Vagina (tissue), 2 donors: ENCODE measurements around the gene MALRD1.

Experiments
- CTCF ChIP-seq, 3 experiments: fragments of 450-650 bp in 2 of 3; fragments of 200-600 bp in 1 of 3; sonication (generic) in 1 of 3; IDR thresholded peaks; one replicate each; pipeline ENCODE4 v1.5.1; 2017 to 2019; ENCODE audit warnings: antibody characterized with exemption in 3 of 3, mild to moderate bottlenecking in 2 of 3, moderate library complexity in 2 of 3
- POLR2A ChIP-seq, 2 donors: fragments of 450-650 bp; IDR thresholded peaks; one replicate each; pipeline ENCODE4 v1.6.1; 2017; ENCODE audit warnings: antibody characterized with exemption in 2 of 2, mild to moderate bottlenecking in 2 of 2, moderate library complexity in 2 of 2
- POLR2AphosphoS5 ChIP-seq, 2 donors: sonication (generic); formaldehyde crosslinking; IDR thresholded peaks; one replicate each; pipeline ENCODE4 v1.9.0; 2017; ENCODE audit warnings: antibody characterized with exemption in 2 of 2, mild to moderate bottlenecking in 2 of 2, low read depth in 1 of 2; ENCODE audit not compliant: insufficient read depth in 1 of 2

DNA sequence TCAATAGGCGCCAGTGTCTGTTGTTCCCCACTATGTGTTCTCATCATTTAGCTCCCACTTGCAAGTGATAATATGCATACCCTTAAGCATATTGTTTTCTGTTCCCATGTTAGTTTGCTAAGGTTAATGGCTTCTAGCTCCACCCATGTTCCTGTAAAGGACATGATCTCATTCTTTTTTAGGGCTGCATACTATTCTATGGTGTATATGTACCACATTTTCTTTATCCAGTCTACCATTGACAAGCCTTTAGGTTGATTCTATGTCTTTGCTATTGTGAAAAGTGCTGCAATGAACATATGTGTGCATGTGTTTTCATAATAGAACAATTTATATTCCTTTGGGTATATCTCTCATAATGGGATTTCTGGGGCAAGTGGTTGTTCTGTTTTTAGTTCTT lies 689.8 kb downstream of the MALRD1 start:
- no peak for TF ChIP-seq CTCF (IDR thresholded peaks at IDR 0.05)
- TF ChIP-seq POLR2AphosphoS5 (IDR thresholded peaks at IDR 0.05; ENCODE audit: insufficient read depth in 1 of 2, low read depth in 1 of 2) = no peak
- TF ChIP-seq POLR2A (IDR thresholded peaks at IDR 0.05) = no peak
